Left lung (tissue), 10 donors: Measurements from ENCODE around the gene JAKMIP1. TPM values are rescaled to one million over a fixed set of nuclear protein-coding genes. Genes with fewer than 3 reads are reported as not detected.
"Not testable (repeated sequence)": the region's sequence is repeated elsewhere in the genome, so short reads cannot be mapped to it uniquely, and the experiment has no call there.

Experiments
- ATAC-seq: fragments of 200-7000 bp; cut with Tn5 transposase; one replicate; pipeline ENCODE4 v1.9.1; 2020; ENCODE audit warnings: moderate library complexity
- DNase-seq, 4 donors: peaks; one replicate each; pipeline ENCODE4 v3.0.0-alpha.2; 2013 to 2020
- H3K27ac ChIP-seq, 2 donors: fragments of 200-600 bp; sonication (generic) in 1 of 2; one replicate each; pipeline versions ENCODE4 v1.5.0 to v1.8.0; 2020 to 2021
- H3K27me3 ChIP-seq, 2 donors: fragments of 200-600 bp; sonication (generic) in 1 of 2; one replicate each; pipeline versions ENCODE4 v1.5.0 to v1.8.0; 2020 to 2021
- H3K36me3 ChIP-seq, 2 donors: fragments of 200-600 bp; sonication (generic) in 1 of 2; one replicate each; pipeline versions ENCODE4 v1.5.0 to v1.8.0; 2020 to 2021
- H3K4me1 ChIP-seq, 2 donors: fragments of 200-600 bp; one replicate each; pipeline ENCODE4 v1.8.0; 2021
- H3K4me3 ChIP-seq, 2 donors: fragments of 200-600 bp; sonication (generic) in 1 of 2; one replicate each; pipeline versions ENCODE4 v1.5.0 to v1.8.0; 2020 to 2021; ENCODE audit warnings: mild to moderate bottlenecking in 1 of 2
- H3K9me3 ChIP-seq, 2 donors: fragments of 200-600 bp; sonication (generic) in 1 of 2; one replicate each; pipeline versions ENCODE4 v1.5.0 to v1.8.0; 2020 to 2021
- CTCF ChIP-seq, 2 donors: fragments of 200-600 bp; sonication (generic) in 1 of 2; IDR thresholded peaks; one replicate each; pipeline versions ENCODE4 v1.5.0 to v1.8.0; 2021; ENCODE audit warnings: antibody characterized with exemption in 2 of 2
- intact Hi-C, 2 donors: fragments of 100-400 bp; cut with DNase I; formaldehyde crosslinking; loops; one replicate each; pipeline versions ENCODE4 v1.11.2 to v1.14.2; 2022
- polyA plus RNA-seq, 6 donors: library from polyadenylated mRNA; unstranded; fragments of 120-200 nt; gene quantifications; one replicate each; pipeline ENCODE4 v1.2.1, GENCODE V29; 2013; ENCODE audit not compliant: insufficient read length in 6 of 6
- total RNA-seq, 2 donors: library from RNA; stranded (reverse); fragmentation: NEBNext Ultra II Directional; extraction: Animal tissue kit (Norgen Biotek cat#: 25700); gene quantifications; one replicate each; pipeline ENCODE4 v1.2.1, GENCODE V29; 2021
- donor health status: DM: no; HTN: yes; CAD: no.
- donor health status: DM: no; HTN: no; CAD: no.

Gene JAKMIP1
- total and polyA plus RNA-seq, 8 donors, result 0.13 to 0.79 (median 0.21) TPM; not detected in 1

- DNase-seq (no peak), ATAC-seq (no peak)
- Histone ChIP-seq H3K36me3 (no peaks in the 10 kb centered on the region), H3K27ac (no peak overlapping the region), H3K27me3 (peaks cover 31 to 76% of the 10 kb centered on the region in 2 donors), H3K4me1 (no peaks in the 10 kb centered on the region), H3K4me3 (peak overlapping the region in 1 of 2 donors; percentile 11), H3K9me3 (peaks cover 0 to 4% of the 10 kb centered on the region in 2 donors)
- intact Hi-C loops, result no loop called here
- TF ChIP-seq CTCF (IDR thresholded peaks at IDR 0.05), result no peak
Measured at GRCh38 chr4:6221301-6221850, 21.0 kb upstream of the JAKMIP1 start.

GRCh38 chr4:6217716-6218381 lies 17.5 kb upstream of the JAKMIP1 start:
- intact Hi-C loops, result no loop called here
- H3K36me3 ChIP-seq, result no peaks in the 10 kb centered on the region
- no peak overlapping the region for H3K27ac ChIP-seq
- peaks cover 28 to 48% of the 10 kb centered on the region in 2 donors for H3K27me3 ChIP-seq
- H3K9me3 ChIP-seq, result peaks cover 0 to 8% of the 10 kb centered on the region in 2 donors
- no peak for ATAC-seq
- no peak overlapping the region for H3K4me3 ChIP-seq
- H3K4me1 ChIP-seq, result no peaks in the 10 kb centered on the region
- DNase-seq, result no peak
- no peak for TF ChIP-seq CTCF (IDR thresholded peaks at IDR 0.05)

- ATAC-seq (no peak), DNase-seq (no peak)
- Histone ChIP-seq H3K9me3 (peaks cover 0 to 4% of the 10 kb centered on the region in 2 donors), H3K27me3 (peaks cover 16 to 35% of the 10 kb centered on the region in 2 donors), H3K36me3 (no peaks in the 10 kb centered on the region), H3K4me1 (no peaks in the 10 kb centered on the region), H3K27ac (no peak overlapping the region), H3K4me3 (no peak overlapping the region)
- intact Hi-C loops, result no loop called here
- TF ChIP-seq CTCF (IDR thresholded peaks at IDR 0.05), result no peak
Measured at GRCh38 chr4:6216588-6216987, 16.2 kb upstream of the JAKMIP1 start.

- H3K27ac ChIP-seq, result no peak overlapping the region
- peaks cover 0 to 20% of the 10 kb centered on the region in 2 donors for H3K27me3 ChIP-seq
- H3K4me3 ChIP-seq, result no peak overlapping the region
- peaks cover 0 to 4% of the 10 kb centered on the region in 2 donors for H3K9me3 ChIP-seq
- H3K4me1 ChIP-seq, result no peaks in the 10 kb centered on the region
- no peaks in the 10 kb centered on the region for H3K36me3 ChIP-seq
- no peak for TF ChIP-seq CTCF (IDR thresholded peaks at IDR 0.05)
- intact Hi-C loops, result no loop called here
- DNase-seq (no peak), ATAC-seq (no peak)
Measured at GRCh38 chr4:6209921-6210320, 9.6 kb upstream of the JAKMIP1 start.

GRCh38 chr4:6209291-6209690 lies 8.9 kb upstream of the JAKMIP1 start:
- peaks cover 0 to 26% of the 10 kb centered on the region in 2 donors for H3K27me3 ChIP-seq
- intact Hi-C loops, H3K4me3 ChIP-seq, H3K36me3 ChIP-seq, H3K4me1 ChIP-seq, ATAC-seq, DNase-seq, H3K27ac ChIP-seq, H3K9me3 ChIP-seq: not testable (repeated sequence)
